K562 (cell line): Measurements from ENCODE around the gene MRPL27. TPM values are rescaled to one million over a fixed set of nuclear protein-coding genes. Genes with fewer than 3 reads are reported as not detected.
A peak's percentile ranks its signal among the peaks of the same experiment; 100 is the strongest.

Experiments used
- ADNP ChIP-seq: fragments of 200-800 bp; sonication (Bioruptor generic); IDR thresholded peaks from 2 replicates; pipeline ENCODE4 v1.6.1; 2016; ENCODE audit warnings: missing genetic modification characterization, missing compliant biosample characterization
- BRD9 ChIP-seq: fragments of 450-650 bp; IDR thresholded peaks from 2 replicates; pipeline ENCODE4 v1.6.1; 2018; ENCODE audit warnings: low read depth; ENCODE audit not compliant: partially characterized antibody
- CHD1 ChIP-seq: fragments of 200-600 bp; sonication (generic); IDR thresholded peaks from one replicate; pipeline ENCODE4 v1.6.1; 2012; ENCODE audit warnings: mild to moderate bottlenecking, moderate library complexity, low read length, inconsistent platforms
- ETV5 ChIP-seq: sonication (generic); formaldehyde crosslinking; IDR thresholded peaks from 2 replicates; pipeline ENCODE4 v1.4.0; 2020; ENCODE audit warnings: low read depth, mild to moderate bottlenecking, missing genetic modification reagents
- KLF6 ChIP-seq: fragments of 250-450 bp; sonication (Bioruptor Pico); IDR thresholded peaks from 2 replicates; pipeline ENCODE4 v1.4.0; 2020; ENCODE audit warnings: mild to moderate bottlenecking, moderate library complexity, borderline replicate concordance
- NFE2 ChIP-seq: IDR thresholded peaks from 2 replicates; pipeline ENCODE4 v1.6.1; 2014; ENCODE audit warnings: antibody characterized with exemption, low read depth
- NUFIP1 ChIP-seq: fragments of 450-650 bp; IDR thresholded peaks from 2 replicates; pipeline ENCODE4 v1.6.1; 2018; ENCODE audit not compliant: partially characterized antibody
- PCBP2 ChIP-seq: fragments of 200-400 bp; formaldehyde crosslinking; IDR thresholded peaks from 2 replicates; pipeline ENCODE4 v1.6.1; 2018; ENCODE audit warnings: low read length, low read depth, mild to moderate bottlenecking, moderate library complexity; ENCODE audit not compliant: poor library complexity, severe bottlenecking
- PTRF ChIP-seq: fragments of 450-650 bp; IDR thresholded peaks from 2 replicates; pipeline ENCODE4 v1.6.1; 2016; ENCODE audit warnings: mild to moderate bottlenecking, missing genetic modification characterization, missing compliant biosample characterization
- RBM15 ChIP-seq: fragments of 200-400 bp; formaldehyde crosslinking; IDR thresholded peaks from 2 replicates; pipeline ENCODE4 v1.6.1; 2018; ENCODE audit warnings: mild to moderate bottlenecking, low read length, moderate library complexity; ENCODE audit not compliant: insufficient read depth
- SAFB ChIP-seq: fragments of 200-400 bp; formaldehyde crosslinking; IDR thresholded peaks from 2 replicates; pipeline ENCODE4 v1.6.1; 2017; ENCODE audit warnings: low read depth, low read length, borderline replicate concordance
- STAG1 ChIP-seq: sonication (generic); formaldehyde crosslinking; IDR thresholded peaks from 2 replicates; pipeline ENCODE4 v1.5.0; 2020; ENCODE audit warnings: missing genetic modification reagents, borderline replicate concordance
- TAF1 ChIP-seq: IDR thresholded peaks from 2 replicates; pipeline ENCODE4 v1.6.1; 2011; ENCODE audit warnings: mild to moderate bottlenecking, low read length, moderate library complexity; ENCODE audit not compliant: insufficient read depth, control insufficient read depth, severe bottlenecking; ENCODE audit errors: extremely low read depth
- TRIM24 ChIP-seq, 2 experiments: fragments of 450-650 bp; IDR thresholded peaks; 2 replicates each; pipeline ENCODE4 v1.6.1; 2016
- ZFP36 ChIP-seq: fragments of 150-350 bp; IDR thresholded peaks from 2 replicates; pipeline ENCODE4 v1.6.1; 2018; ENCODE audit warnings: low read length, low read depth; ENCODE audit not compliant: partially characterized antibody
- ZNF165 ChIP-seq: fragments of 250-450 bp; sonication (Bioruptor Pico); IDR thresholded peaks from 2 replicates; pipeline ENCODE4 v1.4.0; 2020; ENCODE audit warnings: borderline replicate concordance
- ZNF212 ChIP-seq: fragments of 450-650 bp; formaldehyde crosslinking; IDR thresholded peaks from 2 replicates; pipeline ENCODE4 v1.4.0; 2020; ENCODE audit warnings: mild to moderate bottlenecking
- ZNF561 ChIP-seq: fragments of 450-650 bp; formaldehyde crosslinking; conservative IDR thresholded peaks from 2 replicates; pipeline ENCODE4 v1.4.0; 2020; ENCODE audit warnings: mild to moderate bottlenecking, moderate library complexity
- polyA plus RNA-seq, 8 experiments: library from polyadenylated mRNA; depleted of rRNA in 4 of 8; stranded (reverse) in 5 of 8; unstranded in 3 of 8; fragments of >200 nt; fragmentation: Nextera tagmentation in 2 of 8; fragmentation: Illumina TruSeq in 1 of 8; extraction: Ambion mirVana in 2 of 8; extraction: Trizol in 1 of 8; gene quantifications; 2 replicates each; pipeline versions ENCODE4 v1.2.1 to v1.2.3, GENCODE V29; 2011 to 2014; ENCODE audit warnings: inconsistent platforms in 1 of 8, missing spikeins in 1 of 8
- total RNA-seq, 7 experiments: library from RNA; depleted of rRNA in 6 of 7; stranded (reverse); fragments of >200 nt in 6 of 7; fragmentation: Illumina TruSeq in 2 of 7; extraction: Trizol in 2 of 7; gene quantifications; 2 replicates each; pipeline versions ENCODE4 v1.2.1 to v1.2.3, GENCODE V29; 2011 to 2021; ENCODE audit warnings: low replicate concordance in 1 of 7
- TF ChIP-seq, protein P1 (sequence below): sonication (generic); formaldehyde crosslinking; IDR thresholded peaks from 2 replicates; pipeline ENCODE4 v1.8.1; 2023; ENCODE audit warnings: mild to moderate bottlenecking, missing genetic modification reagents
- TF ChIP-seq, protein P2 (sequence below): fragments of 250-450 bp; sonication (Bioruptor Pico); IDR thresholded peaks from 2 replicates; pipeline ENCODE4 v1.4.0; 2020; ENCODE audit warnings: mild to moderate bottlenecking, moderate library complexity
- TF ChIP-seq, protein P3 (sequence below): fragments of 150-350 bp; IDR thresholded peaks from 2 replicates; pipeline ENCODE4 v1.6.1; 2014; ENCODE audit warnings: low read depth, mild to moderate bottlenecking, low read length, borderline replicate concordance

Gene MRPL27
- total and polyA plus RNA-seq, 9 of the 15 experiments (the other 6 are each of a cell fraction or from before 2014, with no cell fraction given), result 96.3 to 401 (median 142) TPM

DNA sequence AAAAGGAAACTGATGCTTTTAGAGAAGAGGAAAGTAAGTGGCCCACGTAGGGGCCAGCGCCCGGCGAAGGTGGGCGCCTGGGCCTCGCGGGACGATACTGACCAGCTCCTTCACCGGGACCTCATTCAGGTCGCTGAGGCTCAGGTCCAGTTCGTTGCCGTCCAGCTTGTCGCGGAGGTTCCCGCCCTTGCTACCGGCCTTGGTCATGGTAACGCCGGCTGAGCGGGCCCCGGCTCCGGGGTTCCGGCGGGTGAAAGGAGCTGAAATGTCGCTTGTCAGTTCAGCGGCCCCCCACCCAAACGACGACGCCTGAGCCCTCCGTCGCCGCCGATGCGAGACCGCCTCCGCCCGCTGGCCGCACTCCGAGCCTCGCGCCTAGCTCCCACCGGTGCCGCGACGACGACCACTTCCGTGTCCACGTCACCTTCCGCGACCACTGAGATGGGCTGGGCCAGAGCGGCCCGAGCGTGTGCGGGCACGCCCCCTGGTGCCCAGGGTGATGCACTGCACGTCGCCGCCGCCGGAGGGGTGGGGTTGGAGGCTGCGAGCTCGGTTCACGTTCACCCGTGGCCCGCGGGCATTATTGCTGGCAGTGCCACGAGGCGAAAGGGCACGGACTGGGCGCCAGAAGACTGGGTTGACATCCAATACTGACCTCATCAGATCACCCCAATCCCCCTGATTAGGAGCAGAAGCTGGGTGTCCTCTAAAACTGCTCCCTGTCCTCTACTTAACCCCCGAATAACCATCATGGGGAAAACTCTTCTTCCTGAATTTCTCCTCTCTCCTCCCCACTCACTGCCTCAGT, 24.3 kb upstream of the MRPL27 start, which contains the start of gene LRRC59 (continued):
- TF ChIP-seq TAF1 (peak; percentile 87), NFE2 (peak; percentile 49; the same call in 1 of the 2 replicates), NUFIP1 (no peak), ZNF165 (no peak), CHD1 (no peak), SAFB (peak; percentile 93), TRIM24 (IDR thresholded peaks at IDR 0.05) (no peak), PTRF (tag) (no peak), BRD9 (no peak), STAG1 (CRISPR knock-in tag) (no peak), ZFP36 (no peak), ETV5 (CRISPR knock-in tag) (peak; percentile 91; the same call in 1 of the 2 replicates), PCBP2 (no peak), ZNF561 (CRISPR knock-in tag) (no peak), RBM15 (no peak), ADNP (tag) (no peak), KLF6 (CRISPR knock-in tag) (no peak), ZNF212 (no peak)
- TF ChIP-seq, protein P1, sequence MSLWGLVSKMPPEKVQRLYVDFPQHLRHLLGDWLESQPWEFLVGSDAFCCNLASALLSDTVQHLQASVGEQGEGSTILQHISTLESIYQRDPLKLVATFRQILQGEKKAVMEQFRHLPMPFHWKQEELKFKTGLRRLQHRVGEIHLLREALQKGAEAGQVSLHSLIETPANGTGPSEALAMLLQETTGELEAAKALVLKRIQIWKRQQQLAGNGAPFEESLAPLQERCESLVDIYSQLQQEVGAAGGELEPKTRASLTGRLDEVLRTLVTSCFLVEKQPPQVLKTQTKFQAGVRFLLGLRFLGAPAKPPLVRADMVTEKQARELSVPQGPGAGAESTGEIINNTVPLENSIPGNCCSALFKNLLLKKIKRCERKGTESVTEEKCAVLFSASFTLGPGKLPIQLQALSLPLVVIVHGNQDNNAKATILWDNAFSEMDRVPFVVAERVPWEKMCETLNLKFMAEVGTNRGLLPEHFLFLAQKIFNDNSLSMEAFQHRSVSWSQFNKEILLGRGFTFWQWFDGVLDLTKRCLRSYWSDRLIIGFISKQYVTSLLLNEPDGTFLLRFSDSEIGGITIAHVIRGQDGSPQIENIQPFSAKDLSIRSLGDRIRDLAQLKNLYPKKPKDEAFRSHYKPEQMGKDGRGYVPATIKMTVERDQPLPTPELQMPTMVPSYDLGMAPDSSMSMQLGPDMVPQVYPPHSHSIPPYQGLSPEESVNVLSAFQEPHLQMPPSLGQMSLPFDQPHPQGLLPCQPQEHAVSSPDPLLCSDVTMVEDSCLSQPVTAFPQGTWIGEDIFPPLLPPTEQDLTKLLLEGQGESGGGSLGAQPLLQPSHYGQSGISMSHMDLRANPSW (CRISPR knock-in tag), result peak; percentile 79; the same call in 1 of the 2 replicates
- TF ChIP-seq, protein P2, sequence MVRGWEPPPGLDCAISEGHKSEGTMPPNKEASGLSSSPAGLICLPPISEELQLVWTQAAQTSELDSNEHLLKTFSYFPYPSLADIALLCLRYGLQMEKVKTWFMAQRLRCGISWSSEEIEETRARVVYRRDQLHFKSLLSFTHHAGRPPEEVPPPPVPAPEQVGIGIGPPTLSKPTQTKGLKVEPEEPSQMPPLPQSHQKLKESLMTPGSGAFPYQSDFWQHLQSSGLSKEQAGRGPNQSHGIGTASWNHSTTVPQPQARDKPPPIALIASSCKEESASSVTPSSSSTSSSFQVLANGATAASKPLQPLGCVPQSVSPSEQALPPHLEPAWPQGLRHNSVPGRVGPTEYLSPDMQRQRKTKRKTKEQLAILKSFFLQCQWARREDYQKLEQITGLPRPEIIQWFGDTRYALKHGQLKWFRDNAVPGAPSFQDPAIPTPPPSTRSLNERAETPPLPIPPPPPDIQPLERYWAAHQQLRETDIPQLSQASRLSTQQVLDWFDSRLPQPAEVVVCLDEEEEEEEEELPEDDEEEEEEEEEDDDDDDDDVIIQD (CRISPR knock-in tag), result no peak
- TF ChIP-seq, protein P3, sequence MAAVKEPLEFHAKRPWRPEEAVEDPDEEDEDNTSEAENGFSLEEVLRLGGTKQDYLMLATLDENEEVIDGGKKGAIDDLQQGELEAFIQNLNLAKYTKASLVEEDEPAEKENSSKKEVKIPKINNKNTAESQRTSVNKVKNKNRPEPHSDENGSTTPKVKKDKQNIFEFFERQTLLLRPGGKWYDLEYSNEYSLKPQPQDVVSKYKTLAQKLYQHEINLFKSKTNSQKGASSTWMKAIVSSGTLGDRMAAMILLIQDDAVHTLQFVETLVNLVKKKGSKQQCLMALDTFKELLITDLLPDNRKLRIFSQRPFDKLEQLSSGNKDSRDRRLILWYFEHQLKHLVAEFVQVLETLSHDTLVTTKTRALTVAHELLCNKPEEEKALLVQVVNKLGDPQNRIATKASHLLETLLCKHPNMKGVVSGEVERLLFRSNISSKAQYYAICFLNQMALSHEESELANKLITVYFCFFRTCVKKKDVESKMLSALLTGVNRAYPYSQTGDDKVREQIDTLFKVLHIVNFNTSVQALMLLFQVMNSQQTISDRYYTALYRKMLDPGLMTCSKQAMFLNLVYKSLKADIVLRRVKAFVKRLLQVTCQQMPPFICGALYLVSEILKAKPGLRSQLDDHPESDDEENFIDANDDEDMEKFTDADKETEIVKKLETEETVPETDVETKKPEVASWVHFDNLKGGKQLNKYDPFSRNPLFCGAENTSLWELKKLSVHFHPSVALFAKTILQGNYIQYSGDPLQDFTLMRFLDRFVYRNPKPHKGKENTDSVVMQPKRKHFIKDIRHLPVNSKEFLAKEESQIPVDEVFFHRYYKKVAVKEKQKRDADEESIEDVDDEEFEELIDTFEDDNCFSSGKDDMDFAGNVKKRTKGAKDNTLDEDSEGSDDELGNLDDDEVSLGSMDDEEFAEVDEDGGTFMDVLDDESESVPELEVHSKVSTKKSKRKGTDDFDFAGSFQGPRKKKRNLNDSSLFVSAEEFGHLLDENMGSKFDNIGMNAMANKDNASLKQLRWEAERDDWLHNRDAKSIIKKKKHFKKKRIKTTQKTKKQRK, result no peak
